ENCODE measurements around the gene LPAR2.
"Not testable (repeated sequence)": the region's sequence is repeated elsewhere in the genome, so short reads cannot be mapped to it uniquely, and the experiment has no call there.

The LPAR2 gene

GRCh38 chr19:19606021-19606420 is 22.0 kb downstream of the LPAR2 start:
- no peak overlapping the region for H3K4me3 ChIP-seq (ENCODE audit: low read depth, low read length)
- DNase-seq (ENCODE audit: low read depth): no peak

GRCh38 chr19:19602713-19603324 is 25.2 kb downstream of the LPAR2 start:
- H3K4me3 ChIP-seq (ENCODE audit: low read depth, low read length): no peak overlapping the region
- no peak for DNase-seq (ENCODE audit: low read depth)

GRCh38 chr19:19602136-19602712 is 25.8 kb downstream of the LPAR2 start:
- DNase-seq (ENCODE audit: low read depth): no peak
- no peak overlapping the region for H3K4me3 ChIP-seq (ENCODE audit: low read depth, low read length)

GRCh38 chr19:19600793-19601330 is 27.2 kb downstream of the LPAR2 start:
- H3K4me3 ChIP-seq (ENCODE audit: low read depth, low read length): no peak overlapping the region
- no peak for DNase-seq (ENCODE audit: low read depth)

GRCh38 chr19:19598728-19599451 is 29.1 kb downstream of the LPAR2 start:
- not testable (repeated sequence) for H3K4me3 ChIP-seq (ENCODE audit: low read depth, low read length); DNase-seq (ENCODE audit: low read depth)

GRCh38 chr19:19597809-19598306 is 30.2 kb downstream of the LPAR2 start:
- H3K4me3 ChIP-seq (ENCODE audit: low read depth, low read length): no peak overlapping the region
- no peak for DNase-seq (ENCODE audit: low read depth)

- no peak for DNase-seq (ENCODE audit: low read depth)
- no peak overlapping the region for H3K4me3 ChIP-seq (ENCODE audit: low read depth, low read length)
Measured at GRCh38 chr19:19595171-19595701, 32.8 kb downstream of the LPAR2 start.

- DNase-seq (ENCODE audit: low read depth): no peak
- H3K4me3 ChIP-seq (ENCODE audit: low read depth, low read length): no peak overlapping the region
Measured at GRCh38 chr19:19594381-19594780, 33.6 kb downstream of the LPAR2 start.

- DNase-seq (ENCODE audit: low read depth): no peak
- no peak overlapping the region for H3K4me3 ChIP-seq (ENCODE audit: low read depth, low read length)
Measured at GRCh38 chr19:19592690-19593089, 35.3 kb downstream of the LPAR2 start.

- H3K4me3 ChIP-seq (ENCODE audit: low read depth, low read length): no peak overlapping the region
- DNase-seq (ENCODE audit: low read depth): peak; percentile 86
Measured at GRCh38 chr19:19591133-19591825, 36.7 kb downstream of the LPAR2 start.

- DNase-seq (ENCODE audit: low read depth): no peak
- no peak overlapping the region for H3K4me3 ChIP-seq (ENCODE audit: low read depth, low read length)
Measured at GRCh38 chr19:19588546-19588945, 39.5 kb downstream of the LPAR2 start.

GRCh38 chr19:19587771-19588170 is 40.2 kb downstream of the LPAR2 start:
- no peak overlapping the region for H3K4me3 ChIP-seq (ENCODE audit: low read depth, low read length)
- DNase-seq (ENCODE audit: low read depth): no peak

GRCh38 chr19:19584356-19584755 is 43.7 kb downstream of the LPAR2 start:
- no peak overlapping the region for H3K4me3 ChIP-seq (ENCODE audit: low read depth, low read length)
- DNase-seq (ENCODE audit: low read depth): no peak

GRCh38 chr19:19582471-19582870 is 45.5 kb downstream of the LPAR2 start:
- no peak overlapping the region for H3K4me3 ChIP-seq (ENCODE audit: low read depth, low read length)
- no peak for DNase-seq (ENCODE audit: low read depth)

GRCh38 chr19:19581391-19581790 is 46.6 kb downstream of the LPAR2 start:
- H3K4me3 ChIP-seq (ENCODE audit: low read depth, low read length): no peak overlapping the region
- DNase-seq (ENCODE audit: low read depth): no peak

- no peak overlapping the region for H3K4me3 ChIP-seq (ENCODE audit: low read depth, low read length)
- no peak for DNase-seq (ENCODE audit: low read depth)
Measured at GRCh38 chr19:19580418-19580817, 47.6 kb downstream of the LPAR2 start.

GRCh38 chr19:19579533-19580361 is 48.3 kb downstream of the LPAR2 start:
- no peak overlapping the region for H3K4me3 ChIP-seq (ENCODE audit: low read depth, low read length)
- DNase-seq (ENCODE audit: low read depth): no peak

GRCh38 chr19:19578252-19578651 is 49.8 kb downstream of the LPAR2 start:
- no peak for DNase-seq (ENCODE audit: low read depth)
- H3K4me3 ChIP-seq (ENCODE audit: low read depth, low read length): no peak overlapping the region

GRCh38 chr19:19575411-19575810 is 52.6 kb downstream of the LPAR2 start:
- DNase-seq (ENCODE audit: low read depth): no peak
- H3K4me3 ChIP-seq (ENCODE audit: low read depth, low read length): no peak overlapping the region

Data from skeletal muscle cell (primary cell).